AG10803 (cell line): ENCODE measurements around the gene JRKL.
A peak's percentile ranks its signal among the peaks of the same experiment; 100 is the strongest.
"Not testable (repeated sequence)": the region's sequence is repeated elsewhere in the genome, so short reads cannot be mapped to it uniquely, and the experiment has no call there.

Experiments
- DNase-seq: peaks from one replicate; pipeline ENCODE4 v3.0.0; 2010; ENCODE audit warnings: low read depth
- H3K4me3 ChIP-seq: 2 replicates; pipeline ENCODE4 v1.5.1; 2011; ENCODE audit warnings: mild to moderate bottlenecking, low read length, control low read depth
- TF ChIP-seq, protein P1 (sequence below): conservative IDR thresholded peaks from 2 replicates; pipeline ENCODE4 v1.5.1; 2011; ENCODE audit warnings: mild to moderate bottlenecking, low read length, control low read depth, inconsistent platforms

Gene JRKL

DNA sequence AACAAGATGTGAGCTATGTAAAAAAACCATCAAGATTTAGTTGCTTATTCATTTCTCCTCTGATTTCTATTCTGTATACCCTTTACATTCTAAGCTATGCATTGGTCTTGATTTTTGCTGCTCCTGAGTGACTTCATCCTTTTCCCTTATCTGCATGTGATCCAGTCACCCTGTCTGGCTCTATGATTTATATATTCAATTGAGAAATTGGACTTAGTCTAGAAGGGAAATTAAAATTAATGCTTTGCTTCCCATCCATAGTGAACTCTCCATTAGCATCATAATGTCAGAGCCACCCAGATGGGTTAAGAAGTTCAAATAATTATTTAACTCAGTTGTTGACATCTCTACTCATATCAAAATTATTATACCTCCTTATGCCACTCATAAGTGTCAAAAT is 5.0 kb downstream of the JRKL start:
- no peak for DNase-seq
- no peak overlapping the region for H3K4me3 ChIP-seq
- TF ChIP-seq, protein P1, sequence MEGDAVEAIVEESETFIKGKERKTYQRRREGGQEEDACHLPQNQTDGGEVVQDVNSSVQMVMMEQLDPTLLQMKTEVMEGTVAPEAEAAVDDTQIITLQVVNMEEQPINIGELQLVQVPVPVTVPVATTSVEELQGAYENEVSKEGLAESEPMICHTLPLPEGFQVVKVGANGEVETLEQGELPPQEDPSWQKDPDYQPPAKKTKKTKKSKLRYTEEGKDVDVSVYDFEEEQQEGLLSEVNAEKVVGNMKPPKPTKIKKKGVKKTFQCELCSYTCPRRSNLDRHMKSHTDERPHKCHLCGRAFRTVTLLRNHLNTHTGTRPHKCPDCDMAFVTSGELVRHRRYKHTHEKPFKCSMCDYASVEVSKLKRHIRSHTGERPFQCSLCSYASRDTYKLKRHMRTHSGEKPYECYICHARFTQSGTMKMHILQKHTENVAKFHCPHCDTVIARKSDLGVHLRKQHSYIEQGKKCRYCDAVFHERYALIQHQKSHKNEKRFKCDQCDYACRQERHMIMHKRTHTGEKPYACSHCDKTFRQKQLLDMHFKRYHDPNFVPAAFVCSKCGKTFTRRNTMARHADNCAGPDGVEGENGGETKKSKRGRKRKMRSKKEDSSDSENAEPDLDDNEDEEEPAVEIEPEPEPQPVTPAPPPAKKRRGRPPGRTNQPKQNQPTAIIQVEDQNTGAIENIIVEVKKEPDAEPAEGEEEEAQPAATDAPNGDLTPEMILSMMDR: no peak

DNA sequence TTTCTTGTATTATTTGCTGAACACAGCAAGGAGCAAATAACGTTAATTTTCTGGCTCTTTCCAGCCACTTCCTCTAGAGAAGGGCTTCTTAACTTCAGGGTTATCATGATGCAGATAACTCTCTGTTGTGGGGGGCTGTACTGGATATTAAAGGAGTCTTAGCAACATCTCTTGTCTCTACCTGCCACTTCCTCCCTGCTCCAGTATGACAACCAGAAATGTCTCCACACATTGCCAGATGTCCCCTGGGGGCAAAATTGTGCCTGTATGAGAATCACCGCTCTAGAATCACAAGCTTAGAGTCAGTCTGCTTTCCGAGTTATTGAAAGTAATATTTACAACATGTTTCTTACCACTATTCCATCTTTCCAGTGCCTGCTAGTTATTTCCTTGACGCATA is 6.8 kb downstream of the JRKL start:
- TF ChIP-seq, protein P1: no peak
- H3K4me3 ChIP-seq: no peak overlapping the region
- no peak for DNase-seq

DNA sequence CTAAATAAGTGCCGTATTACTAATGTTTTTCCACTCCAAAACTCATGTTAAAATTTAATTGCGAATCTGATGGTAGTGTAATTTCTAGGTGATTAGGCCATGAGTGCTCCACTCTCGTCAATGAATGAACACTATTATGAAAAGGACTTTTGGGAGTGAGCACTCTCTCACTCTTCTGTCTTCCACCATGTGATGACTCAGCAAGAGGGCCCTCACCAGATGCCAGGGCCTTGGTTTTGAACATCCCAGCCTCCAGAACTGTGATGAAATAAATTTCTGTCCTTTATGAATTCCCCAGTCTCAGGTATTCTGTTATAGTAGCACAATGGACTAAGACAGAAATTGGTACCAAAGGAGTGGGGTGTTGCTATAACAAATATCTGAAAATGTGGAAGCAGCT is 8.1 kb downstream of the JRKL start:
- no peak for DNase-seq
- TF ChIP-seq, protein P1: no peak
- H3K4me3 ChIP-seq: no peak overlapping the region

DNA sequence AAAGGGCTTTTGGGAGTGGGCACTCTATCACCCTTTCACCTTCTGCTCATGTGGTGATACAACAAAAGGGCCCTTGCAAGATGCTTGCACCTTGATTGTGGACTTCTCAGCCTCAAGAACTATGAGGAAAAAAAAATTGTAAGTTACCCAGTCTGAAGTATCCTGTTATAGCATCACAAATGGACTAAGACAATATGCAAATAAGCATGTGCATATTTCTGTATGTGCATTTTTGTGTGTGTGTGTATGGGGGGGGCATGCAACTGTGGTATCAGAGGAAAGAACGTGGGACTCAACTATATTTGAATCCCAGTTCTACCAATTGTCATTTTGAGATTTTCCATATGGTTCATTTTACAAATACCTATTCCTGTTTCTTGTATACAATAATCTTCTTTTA is 10.9 kb downstream of the JRKL start:
- TF ChIP-seq, protein P1: no peak
- H3K4me3 ChIP-seq: no peak overlapping the region
- no peak for DNase-seq

DNA sequence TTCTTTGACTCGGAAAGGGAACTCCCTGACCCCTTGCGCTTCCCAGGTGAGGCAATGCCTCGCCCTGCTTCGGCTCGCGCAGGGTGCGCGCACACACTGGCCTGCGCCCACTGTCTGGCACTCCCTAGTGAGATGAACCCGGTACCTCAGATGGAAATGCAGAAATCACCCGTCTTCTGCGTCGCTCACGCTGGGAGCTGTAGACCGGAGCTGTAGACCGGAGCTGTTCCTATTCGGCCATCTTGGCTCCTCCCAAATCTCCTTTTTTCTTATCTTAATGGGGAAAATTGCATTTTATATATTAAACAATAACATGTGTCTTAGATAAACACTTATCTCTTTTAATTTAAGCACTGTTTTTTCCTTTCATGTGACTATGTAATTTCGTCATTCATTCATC is 21.6 kb downstream of the JRKL start:
- DNase-seq, H3K4me3 ChIP-seq: not testable (repeated sequence)

DNA sequence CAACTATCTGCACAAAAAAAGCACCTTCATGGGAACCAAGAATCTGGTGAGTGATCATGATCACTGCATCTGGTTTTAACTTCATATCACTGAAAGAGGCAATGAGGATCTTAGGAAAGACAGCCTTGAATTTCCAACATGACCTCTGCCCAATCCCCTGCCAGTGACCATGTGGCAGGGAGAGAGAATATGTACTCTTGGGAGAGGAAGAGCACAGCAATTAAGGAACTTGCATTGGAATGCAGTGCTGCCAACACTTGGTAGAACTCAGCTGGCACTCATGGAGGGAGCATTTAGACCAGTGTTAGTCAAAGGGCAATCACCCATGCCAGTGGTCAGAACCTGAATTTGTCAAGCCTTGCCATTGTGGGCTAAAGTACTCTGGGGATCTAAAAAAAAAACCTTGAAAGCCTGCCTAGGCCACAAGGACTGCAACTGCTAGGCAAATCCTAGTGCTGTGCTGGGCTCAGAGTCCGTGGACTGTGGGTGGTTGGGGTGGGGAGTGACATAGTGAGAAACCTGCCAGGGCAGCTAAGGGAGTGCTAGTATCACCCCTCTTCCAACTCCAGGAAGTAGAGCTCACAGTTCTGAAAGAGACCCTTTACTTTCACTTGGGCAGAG is 23.1 kb downstream of the JRKL start:
- TF ChIP-seq, protein P1: no peak
- DNase-seq: no peak
- no peak overlapping the region for H3K4me3 ChIP-seq

DNA sequence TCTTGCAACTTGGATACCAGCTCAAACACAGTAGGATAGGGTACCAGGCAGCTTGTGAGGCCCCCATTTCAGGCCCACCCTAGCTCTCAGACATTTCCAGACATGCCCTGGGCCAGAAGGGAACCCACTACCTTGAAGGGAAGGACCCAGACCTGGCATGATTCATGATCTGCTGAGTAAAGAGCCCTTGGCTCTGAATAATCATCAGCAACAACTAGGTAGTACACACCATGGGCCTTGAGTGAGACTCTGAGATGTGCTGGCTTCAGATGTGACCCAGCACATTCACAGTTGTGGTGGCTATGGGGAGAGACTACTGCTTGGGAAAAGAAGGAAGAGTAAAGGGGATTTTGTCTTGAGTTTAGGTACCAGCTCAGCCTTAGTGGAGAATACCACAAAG is 23.6 kb downstream of the JRKL start:
- no peak overlapping the region for H3K4me3 ChIP-seq
- DNase-seq: no peak
- TF ChIP-seq, protein P1: no peak

DNA sequence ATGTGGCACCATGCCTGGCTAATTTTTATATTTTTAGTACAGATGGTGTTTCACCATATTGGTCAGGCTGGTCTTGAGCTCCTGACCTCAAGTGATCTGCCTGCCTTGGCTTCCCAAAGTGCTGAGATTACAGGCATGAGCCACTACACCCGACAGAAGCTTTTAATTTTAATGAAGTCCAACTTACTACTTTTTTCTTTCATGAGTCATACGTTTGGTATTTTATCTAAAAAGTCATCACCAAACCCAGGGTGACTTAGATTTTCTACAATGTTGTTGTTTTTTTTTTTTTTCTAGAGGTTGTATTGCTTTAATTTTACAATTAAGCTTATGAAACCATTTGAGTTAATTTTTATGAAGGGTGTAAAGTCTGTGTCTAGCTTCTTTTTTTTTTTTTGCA is 34.9 kb downstream of the JRKL start:
- DNase-seq: peak; percentile 70
- TF ChIP-seq, protein P1: no peak
- no peak overlapping the region for H3K4me3 ChIP-seq
